ENCODE results near the gene MAPKAPK5. TPM values are rescaled to one million over a fixed set of nuclear protein-coding genes. Genes with fewer than 3 reads are reported as not detected.
"Not testable (repeated sequence)": the region's sequence is repeated elsewhere in the genome, so short reads cannot be mapped to it uniquely, and the experiment has no call there.

The MAPKAPK5 gene
- total RNA-seq, 1 donor from 2014 or later = 41.4 TPM

DNA sequence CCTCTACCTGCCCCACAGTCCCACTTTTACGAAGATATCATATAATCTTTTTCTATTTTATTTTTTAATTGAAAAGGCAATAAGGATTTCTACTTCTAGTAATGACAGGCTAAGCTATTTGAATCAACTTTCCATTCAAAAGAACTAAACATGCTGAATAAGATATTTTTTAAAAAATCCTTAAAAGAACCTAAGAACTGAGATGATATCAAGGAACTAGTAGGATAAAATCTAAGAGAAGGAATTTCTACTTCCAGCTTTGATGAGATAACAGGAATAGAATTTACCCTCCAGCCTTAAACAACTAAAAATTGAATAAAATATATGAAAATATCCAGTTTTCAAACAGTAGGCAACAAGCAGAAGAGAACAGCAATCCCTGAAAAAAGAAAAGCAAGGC, 101.9 kb downstream of the MAPKAPK5 start:
- Mint-ChIP-seq H3K36me3 (ENCODE audit: unreplicated experiment) (no peaks in the 10 kb centered on the region), H3K4me3 (ENCODE audit: unreplicated experiment) (no peak overlapping the region), H3K27ac (ENCODE audit: unreplicated experiment) (no peak overlapping the region), H3K27me3 (ENCODE audit: unreplicated experiment) (no peaks in the 10 kb centered on the region), H3K4me1 (ENCODE audit: unreplicated experiment) (no peaks in the 10 kb centered on the region), H3K9me3 (ENCODE audit: unreplicated experiment) (no peaks in the 10 kb centered on the region)
- no peak for DNase-seq (ENCODE audit: extremely low spot score, unreplicated experiment)
- TF ChIP-seq, protein P1, sequence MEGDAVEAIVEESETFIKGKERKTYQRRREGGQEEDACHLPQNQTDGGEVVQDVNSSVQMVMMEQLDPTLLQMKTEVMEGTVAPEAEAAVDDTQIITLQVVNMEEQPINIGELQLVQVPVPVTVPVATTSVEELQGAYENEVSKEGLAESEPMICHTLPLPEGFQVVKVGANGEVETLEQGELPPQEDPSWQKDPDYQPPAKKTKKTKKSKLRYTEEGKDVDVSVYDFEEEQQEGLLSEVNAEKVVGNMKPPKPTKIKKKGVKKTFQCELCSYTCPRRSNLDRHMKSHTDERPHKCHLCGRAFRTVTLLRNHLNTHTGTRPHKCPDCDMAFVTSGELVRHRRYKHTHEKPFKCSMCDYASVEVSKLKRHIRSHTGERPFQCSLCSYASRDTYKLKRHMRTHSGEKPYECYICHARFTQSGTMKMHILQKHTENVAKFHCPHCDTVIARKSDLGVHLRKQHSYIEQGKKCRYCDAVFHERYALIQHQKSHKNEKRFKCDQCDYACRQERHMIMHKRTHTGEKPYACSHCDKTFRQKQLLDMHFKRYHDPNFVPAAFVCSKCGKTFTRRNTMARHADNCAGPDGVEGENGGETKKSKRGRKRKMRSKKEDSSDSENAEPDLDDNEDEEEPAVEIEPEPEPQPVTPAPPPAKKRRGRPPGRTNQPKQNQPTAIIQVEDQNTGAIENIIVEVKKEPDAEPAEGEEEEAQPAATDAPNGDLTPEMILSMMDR (IDR thresholded peaks at IDR 0.05) = no peak

DNA sequence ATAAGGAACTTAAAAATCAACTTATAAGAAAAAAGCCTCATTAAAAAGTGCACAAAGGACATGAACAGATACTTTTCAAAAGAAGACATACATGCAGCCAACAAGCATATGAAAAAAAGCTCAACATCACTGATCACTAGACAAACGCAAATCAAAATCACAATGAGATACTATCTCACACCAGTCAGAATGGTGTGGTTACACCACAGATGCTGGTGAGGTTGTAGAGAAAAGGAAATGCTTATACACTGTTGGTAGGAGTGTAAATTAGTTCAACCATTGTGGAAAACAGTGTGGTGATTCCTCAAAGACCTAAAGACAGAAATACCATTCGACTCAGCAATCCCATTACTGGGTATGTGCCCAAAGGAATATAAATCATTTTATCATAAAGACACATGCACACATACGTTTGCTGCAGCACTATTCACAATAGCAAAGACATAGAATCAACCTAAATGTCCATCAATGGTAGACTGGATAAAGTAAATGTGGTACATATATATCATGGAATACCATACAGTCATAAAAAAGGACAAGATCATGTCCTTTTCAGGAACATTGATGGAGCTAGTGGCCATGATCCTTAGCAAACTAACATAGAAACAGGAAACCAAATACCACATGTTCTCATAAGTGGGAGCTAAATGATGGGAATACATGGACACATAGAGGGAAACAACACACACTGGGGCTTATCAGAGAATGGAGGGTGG, 109.1 kb downstream of the MAPKAPK5 start:
- H3K4me1 Mint-ChIP-seq (ENCODE audit: unreplicated experiment); H3K9me3 Mint-ChIP-seq (ENCODE audit: unreplicated experiment); H3K27me3 Mint-ChIP-seq (ENCODE audit: unreplicated experiment); H3K4me3 Mint-ChIP-seq (ENCODE audit: unreplicated experiment); H3K27ac Mint-ChIP-seq (ENCODE audit: unreplicated experiment); DNase-seq (ENCODE audit: extremely low spot score, unreplicated experiment); H3K36me3 Mint-ChIP-seq (ENCODE audit: unreplicated experiment): not testable (repeated sequence)

Small RNA genes within 50 kb of the gene (microRNA-seq; reads per million reads assigned to microRNA genes)
- not detected for gene MIR6761 (ENCODE audit: unreplicated experiment)

Other genes starting within 250 kb of the MAPKAPK5 start
- gene ATXN2, start 242.9 kb upstream of the MAPKAPK5 start, total RNA-seq = 76.7 and 78.9 TPM in 2 replicates
- 18.9 and 20.8 TPM in 2 replicates for gene BRAP, start 156.3 kb upstream of the MAPKAPK5 start, total RNA-seq
- gene ACAD10, start 156.2 kb upstream of the MAPKAPK5 start, total RNA-seq = 27.1 and 29.5 TPM in 2 replicates
- 68.4 and 69.1 TPM in 2 replicates for gene ALDH2, start 75.3 kb upstream of the MAPKAPK5 start, total RNA-seq
- gene TMEM116, start 170.9 kb downstream of the MAPKAPK5 start, total RNA-seq = 9.9 and 12.6 TPM in 2 replicates
- gene ERP29, start 171.2 kb downstream of the MAPKAPK5 start, total RNA-seq = 133 and 139 TPM in 2 replicates